Endothelial cell (in vitro differentiated cells): ENCODE measurements around the gene ADGRG3. TPM values are rescaled to one million over a fixed set of nuclear protein-coding genes. Genes with fewer than 3 reads are reported as not detected.

Experiments
- DNase-seq: peaks from one replicate; pipeline ENCODE4 v3.0.0; 2021; ENCODE audit warnings: low spot score
- H3K27ac Mint-ChIP-seq: one replicate; pipeline ENCODE4 v1.8.0; 2021; ENCODE audit warnings: mixed read lengths, inconsistent platforms; ENCODE audit not compliant: unreplicated experiment
- H3K27me3 Mint-ChIP-seq: one replicate; pipeline ENCODE4 v1.8.0; 2021; ENCODE audit warnings: mild to moderate bottlenecking, moderate library complexity, mixed read lengths, inconsistent platforms; ENCODE audit not compliant: unreplicated experiment
- H3K36me3 Mint-ChIP-seq: one replicate; pipeline ENCODE4 v1.8.0; 2021; ENCODE audit warnings: mild to moderate bottlenecking, low read depth, mixed read lengths, inconsistent platforms; ENCODE audit not compliant: unreplicated experiment
- H3K4me1 Mint-ChIP-seq: one replicate; pipeline ENCODE4 v1.8.0; 2021; ENCODE audit warnings: mild to moderate bottlenecking, mixed read lengths, inconsistent platforms; ENCODE audit not compliant: unreplicated experiment
- H3K4me3 Mint-ChIP-seq: one replicate; pipeline ENCODE4 v1.8.0; 2021; ENCODE audit warnings: mild to moderate bottlenecking, mixed read lengths, inconsistent platforms; ENCODE audit not compliant: unreplicated experiment
- H3K9me3 Mint-ChIP-seq: one replicate; pipeline ENCODE4 v1.8.0; 2021; ENCODE audit warnings: mixed read lengths, inconsistent platforms; ENCODE audit not compliant: unreplicated experiment
- total RNA-seq: library from RNA; stranded (reverse); fragmentation: NEBNext Ultra II Directional; extraction: Animal tissue kit (Norgen Biotek cat#: 25700); gene quantifications from one replicate; pipeline ENCODE4 v1.2.1, GENCODE V29; 2021; ENCODE audit not compliant: unreplicated experiment
- TF ChIP-seq, protein P1 (sequence below): fragments of 200-600 bp; sonication (generic); IDR thresholded peaks from one replicate; pipeline ENCODE4 v1.5.0; 2021; ENCODE audit warnings: antibody characterized with exemption; ENCODE audit not compliant: unreplicated experiment

The ADGRG3 gene
- total RNA-seq, 1 donor from 2014 or later = 0.31 TPM

DNA sequence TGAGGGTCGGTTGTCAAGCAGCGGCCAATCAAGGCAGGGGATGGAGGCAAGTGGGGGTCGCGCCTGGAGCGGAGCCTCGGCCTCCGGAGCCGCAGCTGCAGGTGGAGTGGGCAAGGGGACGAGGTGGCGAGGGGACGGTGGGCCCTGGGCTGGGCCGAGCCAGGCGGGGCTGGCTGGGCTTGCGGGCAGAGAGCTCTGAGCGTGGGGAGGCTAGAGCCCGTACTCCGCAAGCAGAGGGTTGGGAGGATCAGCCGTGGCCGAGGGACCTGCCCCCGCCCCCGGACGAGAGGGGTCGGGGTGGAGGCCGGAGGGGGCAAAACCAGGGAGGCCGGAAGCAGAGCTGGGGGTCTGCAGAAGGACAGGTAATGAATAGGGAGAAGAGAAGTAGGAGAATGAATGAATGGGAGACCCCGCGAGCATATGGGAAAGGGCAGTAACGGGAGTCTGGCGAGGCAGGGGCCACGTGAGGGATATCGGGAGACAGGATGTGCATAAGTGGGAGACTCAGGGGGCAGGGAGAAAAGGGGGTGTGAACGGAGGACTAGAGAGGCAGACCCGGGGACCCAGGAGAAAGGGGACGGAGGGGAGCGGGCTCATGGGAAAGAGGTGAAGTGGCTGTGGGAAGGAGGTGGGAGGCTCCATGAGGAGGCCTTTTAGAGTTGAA lies 67.8 kb downstream of the ADGRG3 start, which contains the start of gene KATNB1:
Gene KATNB1, plus strand, starts transcription at position 16 of the 664 bp plus-strand sequence. CDS start 1,474 bp downstream, outside the sequence.
- H3K27me3 Mint-ChIP-seq = peaks cover 14% of the 10 kb centered on the region
- H3K4me1 Mint-ChIP-seq = peaks cover 20% of the 10 kb centered on the region
- H3K27ac Mint-ChIP-seq = peak within 1 kb of the TSS; percentile 99
- no peaks in the 10 kb centered on the region for H3K9me3 Mint-ChIP-seq
- DNase-seq = no peak
- H3K36me3 Mint-ChIP-seq = no peaks in the 10 kb centered on the region
- TF ChIP-seq, protein P1, sequence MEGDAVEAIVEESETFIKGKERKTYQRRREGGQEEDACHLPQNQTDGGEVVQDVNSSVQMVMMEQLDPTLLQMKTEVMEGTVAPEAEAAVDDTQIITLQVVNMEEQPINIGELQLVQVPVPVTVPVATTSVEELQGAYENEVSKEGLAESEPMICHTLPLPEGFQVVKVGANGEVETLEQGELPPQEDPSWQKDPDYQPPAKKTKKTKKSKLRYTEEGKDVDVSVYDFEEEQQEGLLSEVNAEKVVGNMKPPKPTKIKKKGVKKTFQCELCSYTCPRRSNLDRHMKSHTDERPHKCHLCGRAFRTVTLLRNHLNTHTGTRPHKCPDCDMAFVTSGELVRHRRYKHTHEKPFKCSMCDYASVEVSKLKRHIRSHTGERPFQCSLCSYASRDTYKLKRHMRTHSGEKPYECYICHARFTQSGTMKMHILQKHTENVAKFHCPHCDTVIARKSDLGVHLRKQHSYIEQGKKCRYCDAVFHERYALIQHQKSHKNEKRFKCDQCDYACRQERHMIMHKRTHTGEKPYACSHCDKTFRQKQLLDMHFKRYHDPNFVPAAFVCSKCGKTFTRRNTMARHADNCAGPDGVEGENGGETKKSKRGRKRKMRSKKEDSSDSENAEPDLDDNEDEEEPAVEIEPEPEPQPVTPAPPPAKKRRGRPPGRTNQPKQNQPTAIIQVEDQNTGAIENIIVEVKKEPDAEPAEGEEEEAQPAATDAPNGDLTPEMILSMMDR = no peak
- H3K4me3 Mint-ChIP-seq = peak within 1 kb of the TSS; percentile 98

DNA sequence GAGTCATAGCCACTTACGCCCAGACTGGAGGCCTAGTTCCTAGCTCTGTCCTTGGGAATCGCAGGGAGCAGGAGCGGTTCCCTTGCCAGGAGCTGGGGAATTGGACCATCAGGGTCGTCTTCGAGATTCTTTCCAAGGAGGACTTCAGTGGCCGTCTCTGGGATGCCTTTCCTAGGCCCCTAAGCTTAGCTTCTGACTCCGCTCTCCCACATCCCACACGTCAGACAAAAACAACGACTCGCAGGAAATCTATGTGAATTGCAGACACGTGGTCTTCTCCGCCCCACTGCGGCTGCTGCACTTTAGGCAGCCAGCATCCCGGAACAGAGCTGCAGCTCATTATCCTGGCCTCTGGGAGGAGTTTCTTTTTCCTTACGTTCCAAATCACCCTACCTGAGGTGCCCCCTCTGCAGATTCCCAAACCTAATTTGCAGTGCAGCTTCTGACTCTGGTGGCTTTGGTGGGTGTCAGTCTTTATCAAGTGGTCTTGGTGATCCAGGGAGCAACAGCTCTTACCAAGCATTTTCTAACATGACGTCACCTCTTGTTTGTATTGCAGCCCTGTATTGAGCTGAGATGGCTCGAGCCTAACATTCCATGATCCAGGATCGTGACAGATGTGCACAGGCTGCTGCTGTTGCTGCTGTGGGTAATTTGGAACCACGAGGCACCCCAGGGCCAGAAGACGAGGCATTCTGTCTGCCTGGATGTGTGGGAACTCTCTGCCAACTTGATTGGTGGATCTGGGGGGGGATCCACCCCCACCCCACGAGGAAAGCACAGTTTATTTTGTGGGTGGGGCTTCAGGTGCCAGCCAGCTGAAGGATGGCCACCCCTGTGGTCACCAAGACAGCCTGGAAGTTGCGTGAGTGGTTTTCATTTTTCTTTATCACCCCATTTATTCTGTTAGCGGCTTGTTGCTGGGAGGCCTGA lies 68.6 kb downstream of the ADGRG3 start:
- Mint-ChIP-seq H3K27ac (peak overlapping the region; percentile 99), H3K9me3 (no peaks in the 10 kb centered on the region), H3K4me3 (peak overlapping the region; percentile 98), H3K4me1 (peaks cover 15% of the 10 kb centered on the region), H3K27me3 (peaks cover 14% of the 10 kb centered on the region), H3K36me3 (peaks cover 4% of the 10 kb centered on the region)
- DNase-seq = peak; percentile 51
- TF ChIP-seq, protein P1 = no peak

DNA sequence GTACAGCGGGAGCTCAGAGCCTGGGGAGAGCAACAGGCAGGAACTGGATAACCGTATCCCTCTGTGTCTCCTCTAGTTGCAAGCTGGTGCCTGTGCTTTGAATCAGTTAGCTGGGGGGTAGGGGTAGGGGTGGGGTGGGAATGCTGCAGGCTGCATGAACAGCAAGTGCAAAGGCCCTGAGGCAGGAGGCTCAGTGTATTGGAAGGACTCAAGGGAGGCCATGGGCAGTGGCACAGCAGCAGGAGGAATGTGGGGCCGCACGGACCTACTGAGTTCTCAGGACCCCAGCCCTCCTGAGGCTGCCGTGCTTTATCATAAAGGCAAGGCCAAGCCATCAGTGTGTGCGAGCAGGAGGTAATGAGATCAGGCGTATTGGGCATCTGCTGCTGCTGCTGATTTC lies 70.7 kb downstream of the ADGRG3 start:
- Mint-ChIP-seq H3K36me3 (peaks cover 8% of the 10 kb centered on the region), H3K4me3 (no peak overlapping the region), H3K27ac (no peak overlapping the region), H3K9me3 (no peaks in the 10 kb centered on the region), H3K4me1 (peaks cover 15% of the 10 kb centered on the region), H3K27me3 (peaks cover 14% of the 10 kb centered on the region)
- TF ChIP-seq, protein P1 = no peak
- DNase-seq = no peak

Other genes with a start within 250 kb of the ADGRG3 start
- gene CIAPIN1, start 220.9 kb upstream of the ADGRG3 start, total RNA-seq = 82.6 TPM
- 23.1 TPM for gene COQ9, start 220.8 kb upstream of the ADGRG3 start, total RNA-seq
- 52.1 TPM for gene POLR2C, start 205.6 kb upstream of the ADGRG3 start, total RNA-seq
- 69.4 TPM for gene DOK4, start 181.8 kb upstream of the ADGRG3 start, total RNA-seq
- 14.6 TPM for gene CCDC102A, start 131.7 kb upstream of the ADGRG3 start, total RNA-seq
- 0.28 TPM for gene ADGRG5, start 125.7 kb upstream of the ADGRG3 start, total RNA-seq
- 2.7 TPM for gene ADGRG1, start 39.7 kb upstream of the ADGRG3 start, total RNA-seq
- 1.8 TPM for gene DRC7, start 26.5 kb downstream of the ADGRG3 start, total RNA-seq
- 29.2 TPM for gene KATNB1, start 67.5 kb downstream of the ADGRG3 start, total RNA-seq
- gene KIFC3, start 134.2 kb downstream of the ADGRG3 start, total RNA-seq = 15.4 TPM